H9 (cell line): ENCODE measurements around the gene FAM53A. TPM values are rescaled to one million over a fixed set of nuclear protein-coding genes. Genes with fewer than 3 reads are reported as not detected.

Experiments
- DNase-seq: peaks from one replicate; pipeline ENCODE4 v3.0.0-alpha.2; 2017
- H2AFZ ChIP-seq: one replicate; pipeline ENCODE4 v1.6.1; 2013; ENCODE audit warnings: mild to moderate bottlenecking, low read length, control low read depth, moderate library complexity
- H2AK5ac ChIP-seq: 2 replicates; pipeline ENCODE4 v1.6.1; 2013; ENCODE audit warnings: low read length, control low read depth, mixed read lengths; ENCODE audit not compliant: insufficient read length
- H2BK120ac ChIP-seq: one replicate; pipeline ENCODE4 v1.6.1; 2013; ENCODE audit warnings: low read depth, mild to moderate bottlenecking, low read length, control low read depth, inconsistent platforms; ENCODE audit not compliant: poor library complexity, severe bottlenecking
- H2BK12ac ChIP-seq: 2 replicates; pipeline ENCODE4 v1.6.1; 2013; ENCODE audit warnings: low read length, control low read depth, mixed read lengths, low read depth; ENCODE audit not compliant: insufficient read length
- H2BK15ac ChIP-seq: 2 replicates; pipeline ENCODE4 v1.6.1; 2013; ENCODE audit warnings: low read depth, low read length, control low read depth
- H2BK20ac ChIP-seq: one replicate; pipeline ENCODE4 v1.6.1; 2013; ENCODE audit warnings: low read depth, mild to moderate bottlenecking, low read length, control low read depth, inconsistent platforms; ENCODE audit not compliant: poor library complexity, severe bottlenecking
- H2BK5ac ChIP-seq: 2 replicates; pipeline ENCODE4 v1.6.1; 2013; ENCODE audit warnings: low read length, control low read depth, mixed read lengths; ENCODE audit not compliant: insufficient read length
- H3K14ac ChIP-seq: 2 replicates; pipeline ENCODE4 v1.6.1; 2013; ENCODE audit warnings: low read length, control low read depth; ENCODE audit not compliant: insufficient read depth
- H3K18ac ChIP-seq: 2 replicates; pipeline ENCODE4 v1.6.1; 2013; ENCODE audit warnings: low read depth, mild to moderate bottlenecking, mixed read lengths, low read length, control low read depth; ENCODE audit not compliant: insufficient read length
- H3K23ac ChIP-seq: 2 replicates; pipeline ENCODE4 v1.6.1; 2013; ENCODE audit warnings: low read length, control low read depth, mixed read lengths, low read depth; ENCODE audit not compliant: insufficient read length
- H3K23me2 ChIP-seq: 2 replicates; pipeline ENCODE4 v1.6.1; 2013; ENCODE audit warnings: low read depth, mild to moderate bottlenecking, mixed read lengths, low read length, control low read depth; ENCODE audit not compliant: insufficient read length, poor library complexity, severe bottlenecking
- H3K27ac ChIP-seq: 2 replicates; pipeline ENCODE4 v1.5.1; 2013; ENCODE audit warnings: low read length, control low read depth, mixed read lengths, low read depth; ENCODE audit not compliant: insufficient read length
- H3K27me3 ChIP-seq: 2 replicates; pipeline ENCODE4 v1.6.1; 2013; ENCODE audit warnings: low read length, control low read depth, inconsistent platforms; ENCODE audit not compliant: insufficient read depth
- H3K4ac ChIP-seq: 2 replicates; pipeline ENCODE4 v1.6.1; 2013; ENCODE audit warnings: low read depth, mild to moderate bottlenecking, control low read depth, inconsistent platforms, low read length, moderate library complexity
- H3K4me1 ChIP-seq: 2 replicates; pipeline ENCODE4 v1.6.1; 2013; ENCODE audit warnings: low read length, control low read depth, inconsistent platforms; ENCODE audit not compliant: insufficient read depth
- H3K4me2 ChIP-seq: 2 replicates; pipeline ENCODE4 v1.6.1; 2013; ENCODE audit warnings: low read length, control low read depth, mixed read lengths; ENCODE audit not compliant: insufficient read length, insufficient read depth
- H3K56ac ChIP-seq: 2 replicates; pipeline ENCODE4 v1.6.1; 2013; ENCODE audit warnings: low read depth, mild to moderate bottlenecking, mixed read lengths, low read length, control low read depth; ENCODE audit not compliant: insufficient read length
- H3K79me1 ChIP-seq: 2 replicates; pipeline ENCODE4 v1.6.1; 2013; ENCODE audit warnings: low read depth, mild to moderate bottlenecking, moderate library complexity, low read length, control low read depth, inconsistent platforms; ENCODE audit not compliant: insufficient read depth, poor library complexity, severe bottlenecking
- H3K79me2 ChIP-seq: 2 replicates; pipeline ENCODE4 v1.6.1; 2013; ENCODE audit warnings: low read length, control low read depth, inconsistent platforms; ENCODE audit not compliant: insufficient read depth
- H3K9ac ChIP-seq: 2 replicates; pipeline ENCODE4 v1.6.1; 2013; ENCODE audit warnings: low read length, control low read depth, mixed read lengths; ENCODE audit not compliant: insufficient read length; ENCODE audit errors: extremely low read depth
- H3K9me3 ChIP-seq: one replicate; pipeline ENCODE4 v1.6.1; 2013; ENCODE audit warnings: low read depth, low read length, inconsistent platforms; ENCODE audit not compliant: control insufficient read depth
- H3T11ph ChIP-seq: one replicate; pipeline ENCODE4 v1.6.1; 2013; ENCODE audit warnings: mild to moderate bottlenecking, low read length, control low read depth, inconsistent platforms
- H4K20me1 ChIP-seq: one replicate; pipeline ENCODE4 v1.6.1; 2013; ENCODE audit not compliant: control insufficient read depth, insufficient read length, insufficient read depth
- H4K5ac ChIP-seq: 2 replicates; pipeline ENCODE4 v1.6.1; 2013; ENCODE audit warnings: low read depth, mild to moderate bottlenecking, mixed read lengths, low read length, control low read depth; ENCODE audit not compliant: insufficient read length
- H4K8ac ChIP-seq: replicated peaks from 2 replicates; pipeline ENCODE4 v1.6.1; 2013; ENCODE audit warnings: low read length, control low read depth, mixed read lengths, low read depth; ENCODE audit not compliant: insufficient read length
- H4K91ac ChIP-seq: 2 replicates; pipeline ENCODE4 v1.6.1; 2013; ENCODE audit warnings: low read depth, mild to moderate bottlenecking, moderate library complexity, mixed read lengths, low read length, control low read depth; ENCODE audit not compliant: insufficient read length
- H3K27ac Mint-ChIP-seq, 3 experiments: 2 replicates in 2 of 3; 3 replicates in 1 of 3; pipeline ENCODE4 v1.8.0; 2020 to 2021; ENCODE audit warnings: mixed read lengths in 3 of 3, mild to moderate bottlenecking in 1 of 3, moderate library complexity in 1 of 3
- H3K27me3 Mint-ChIP-seq: 2 replicates; pipeline ENCODE4 v1.8.0; 2021; ENCODE audit warnings: low read depth, mild to moderate bottlenecking, moderate library complexity, mixed read lengths
- H3K36me3 Mint-ChIP-seq, 3 experiments: 2 replicates in 2 of 3; 3 replicates in 1 of 3; pipeline ENCODE4 v1.8.0; 2020 to 2021; ENCODE audit warnings: low read depth in 3 of 3, mixed read lengths in 3 of 3; ENCODE audit not compliant: insufficient read depth in 1 of 3
- H3K4me1 Mint-ChIP-seq, 2 experiments: 2 replicates each; pipeline ENCODE4 v1.8.0; 2020; ENCODE audit warnings: mixed read lengths in 2 of 2
- H3K4me3 Mint-ChIP-seq, 2 experiments: 2 replicates in 1 of 2; 3 replicates in 1 of 2; pipeline ENCODE4 v1.8.0; 2020 to 2021; ENCODE audit warnings: mild to moderate bottlenecking in 2 of 2, mixed read lengths in 2 of 2, moderate library complexity in 1 of 2
- H3K9me3 Mint-ChIP-seq, 2 experiments: 2 replicates in 1 of 2; 3 replicates in 1 of 2; pipeline ENCODE4 v1.8.0; 2020; ENCODE audit warnings: mild to moderate bottlenecking in 2 of 2, mixed read lengths in 2 of 2, moderate library complexity in 1 of 2
- WGBS: extraction: QIAGEN DNeasy Blood & Tissue Kit; methylation state at CpG from one replicate; pipeline ENCODE4 v1.1.7; 2013; ENCODE audit warnings: missing lambda C conversion rate, low lambda C conversion rate, mixed read lengths; ENCODE audit not compliant: insufficient read length; ENCODE audit errors: extremely low coverage; 5-methylcytosine and 5-hydroxymethylcytosine counted together
- total RNA-seq: library from RNA; stranded (reverse); gene quantifications from 2 replicates; pipeline ENCODE4 v1.2.1, GENCODE V29; 2021
- TF ChIP-seq, protein P1 (sequence below): fragments of 200-600 bp; sonication (generic); conservative IDR thresholded peaks from 3 replicates; pipeline ENCODE4 v1.8.0; 2021; ENCODE audit warnings: antibody characterized with exemption, mild to moderate bottlenecking

Gene FAM53A
- total RNA-seq, 1 experiment from 2014 or later = 2.4 TPM

GRCh38 chr4:1725521-1725920 is 41.4 kb upstream of the FAM53A start:
- Histone ChIP-seq H4K5ac (no peak overlapping the region), H3K18ac (no peak overlapping the region), H2BK120ac (no peak overlapping the region), H3K27ac (no peak overlapping the region), H3K9me3 (no peaks in the 10 kb centered on the region), H3K27me3 (no peaks in the 10 kb centered on the region), H3K79me1 (peaks cover 16% of the 10 kb centered on the region), H2AK5ac (no peak overlapping the region), H4K91ac (no peak overlapping the region), H3K9ac (no peak overlapping the region), H4K20me1 (peaks cover 2% of the 10 kb centered on the region), H3K4ac (no peak overlapping the region), H2BK20ac (no peak overlapping the region), H3K79me2 (peaks cover 22% of the 10 kb centered on the region; the same call in 1 of the 2 replicates), H3K23ac (no peak overlapping the region), H3K14ac (no peak overlapping the region), H4K8ac (no peak overlapping the region), H3K56ac (no peak overlapping the region), H3T11ph (no peak overlapping the region), H2AFZ (no peak overlapping the region), H3K4me2 (no peak overlapping the region), H2BK12ac (no peak overlapping the region), H2BK15ac (no peak overlapping the region), H2BK5ac (no peak overlapping the region), H3K23me2 (peaks cover 10% of the 10 kb centered on the region), H3K4me1 (no peaks in the 10 kb centered on the region)
- no CpG with 5 or more reads among the region's 10 CpGs for WGBS
- peak; percentile 25 for DNase-seq
- peaks cover 20 to 25% of the 10 kb centered on the region in 2 experiments for H3K4me1 Mint-ChIP-seq
- H3K27ac Mint-ChIP-seq = peak overlapping the region in 1 of 3 experiments; percentile 89; a peak in 2 of 7 replicates
- peaks cover 55 to 75% (median 75%) of the 10 kb centered on the region in 3 experiments for H3K36me3 Mint-ChIP-seq
- TF ChIP-seq, protein P1, sequence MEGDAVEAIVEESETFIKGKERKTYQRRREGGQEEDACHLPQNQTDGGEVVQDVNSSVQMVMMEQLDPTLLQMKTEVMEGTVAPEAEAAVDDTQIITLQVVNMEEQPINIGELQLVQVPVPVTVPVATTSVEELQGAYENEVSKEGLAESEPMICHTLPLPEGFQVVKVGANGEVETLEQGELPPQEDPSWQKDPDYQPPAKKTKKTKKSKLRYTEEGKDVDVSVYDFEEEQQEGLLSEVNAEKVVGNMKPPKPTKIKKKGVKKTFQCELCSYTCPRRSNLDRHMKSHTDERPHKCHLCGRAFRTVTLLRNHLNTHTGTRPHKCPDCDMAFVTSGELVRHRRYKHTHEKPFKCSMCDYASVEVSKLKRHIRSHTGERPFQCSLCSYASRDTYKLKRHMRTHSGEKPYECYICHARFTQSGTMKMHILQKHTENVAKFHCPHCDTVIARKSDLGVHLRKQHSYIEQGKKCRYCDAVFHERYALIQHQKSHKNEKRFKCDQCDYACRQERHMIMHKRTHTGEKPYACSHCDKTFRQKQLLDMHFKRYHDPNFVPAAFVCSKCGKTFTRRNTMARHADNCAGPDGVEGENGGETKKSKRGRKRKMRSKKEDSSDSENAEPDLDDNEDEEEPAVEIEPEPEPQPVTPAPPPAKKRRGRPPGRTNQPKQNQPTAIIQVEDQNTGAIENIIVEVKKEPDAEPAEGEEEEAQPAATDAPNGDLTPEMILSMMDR = no peak
- no peaks in the 10 kb centered on the region; the same call in 1 of the 2 replicates for H3K27me3 Mint-ChIP-seq
- no peak overlapping the region for H3K4me3 Mint-ChIP-seq
- H3K9me3 Mint-ChIP-seq = no peaks in the 10 kb centered on the region
